ENCODE results near the gene LRRN3. TPM values are rescaled to one million over a fixed set of nuclear protein-coding genes. Genes with fewer than 3 reads are reported as not detected.

The LRRN3 gene
- polyA plus RNA-seq, 1 of the 3 experiments (the other 2 are of a cell fraction) = 2.1 TPM

GRCh38 chr7:111101856-111102646 lies 11.1 kb downstream of the LRRN3 start (continued):
- TF ChIP-seq TAF1 (IDR thresholded peaks at IDR 0.05; ENCODE audit: borderline replicate concordance, low read depth, low read length) = no peak
- TF ChIP-seq, protein P1, sequence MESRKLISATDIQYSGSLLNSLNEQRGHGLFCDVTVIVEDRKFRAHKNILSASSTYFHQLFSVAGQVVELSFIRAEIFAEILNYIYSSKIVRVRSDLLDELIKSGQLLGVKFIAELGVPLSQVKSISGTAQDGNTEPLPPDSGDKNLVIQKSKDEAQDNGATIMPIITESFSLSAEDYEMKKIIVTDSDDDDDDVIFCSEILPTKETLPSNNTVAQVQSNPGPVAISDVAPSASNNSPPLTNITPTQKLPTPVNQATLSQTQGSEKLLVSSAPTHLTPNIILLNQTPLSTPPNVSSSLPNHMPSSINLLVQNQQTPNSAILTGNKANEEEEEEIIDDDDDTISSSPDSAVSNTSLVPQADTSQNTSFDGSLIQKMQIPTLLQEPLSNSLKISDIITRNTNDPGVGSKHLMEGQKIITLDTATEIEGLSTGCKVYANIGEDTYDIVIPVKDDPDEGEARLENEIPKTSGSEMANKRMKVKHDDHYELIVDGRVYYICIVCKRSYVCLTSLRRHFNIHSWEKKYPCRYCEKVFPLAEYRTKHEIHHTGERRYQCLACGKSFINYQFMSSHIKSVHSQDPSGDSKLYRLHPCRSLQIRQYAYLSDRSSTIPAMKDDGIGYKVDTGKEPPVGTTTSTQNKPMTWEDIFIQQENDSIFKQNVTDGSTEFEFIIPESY (IDR thresholded peaks at IDR 0.05; ENCODE audit: borderline replicate concordance, low read depth) = no peak
- TF ChIP-seq POLR2AphosphoS5 (IDR thresholded peaks at IDR 0.05; ENCODE audit: low read depth, low read length) = peak; percentile 75; the same call in 1 of the 2 replicates
- peak; percentile 95 for TF ChIP-seq FOXJ3 (CRISPR knock-in tag; IDR thresholded peaks at IDR 0.05)
- TF ChIP-seq EZH2phosphoT487 (IDR thresholded peaks at IDR 0.05; ENCODE audit: borderline replicate concordance, low read depth) = no peak
- peak; percentile 98 for TF ChIP-seq GATA2 (CRISPR knock-in tag; IDR thresholded peaks at IDR 0.05)
- TF ChIP-seq, protein P2, sequence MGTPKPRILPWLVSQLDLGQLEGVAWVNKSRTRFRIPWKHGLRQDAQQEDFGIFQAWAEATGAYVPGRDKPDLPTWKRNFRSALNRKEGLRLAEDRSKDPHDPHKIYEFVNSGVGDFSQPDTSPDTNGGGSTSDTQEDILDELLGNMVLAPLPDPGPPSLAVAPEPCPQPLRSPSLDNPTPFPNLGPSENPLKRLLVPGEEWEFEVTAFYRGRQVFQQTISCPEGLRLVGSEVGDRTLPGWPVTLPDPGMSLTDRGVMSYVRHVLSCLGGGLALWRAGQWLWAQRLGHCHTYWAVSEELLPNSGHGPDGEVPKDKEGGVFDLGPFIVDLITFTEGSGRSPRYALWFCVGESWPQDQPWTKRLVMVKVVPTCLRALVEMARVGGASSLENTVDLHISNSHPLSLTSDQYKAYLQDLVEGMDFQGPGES (IDR thresholded peaks at IDR 0.05; ENCODE audit: low read depth, low read length) = no peak

DNA sequence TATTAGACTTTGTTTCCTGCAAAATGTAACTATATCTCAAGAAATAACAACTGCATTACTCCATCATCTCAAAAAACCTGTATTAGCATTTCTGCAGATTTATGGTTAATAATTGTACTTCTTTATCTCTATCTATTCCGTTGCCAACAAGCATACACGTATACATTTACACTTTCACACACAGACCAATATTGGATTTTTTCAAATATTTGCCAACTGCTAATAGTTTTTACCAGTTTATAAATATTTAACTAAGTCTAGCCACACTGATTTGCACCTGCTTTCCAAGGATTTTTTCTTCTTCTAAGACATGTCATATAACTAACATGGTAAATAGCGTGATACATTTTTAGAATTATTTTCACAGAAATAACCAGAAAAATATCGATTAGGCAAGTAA lies 12.2 kb downstream of the LRRN3 start:
- 94% methylated on average over 4 of the region's 4 CpGs for WGBS (ENCODE audit: low lambda C conversion rate)
- POLR2A ChIA-PET = interaction anchor here (1.4 kb wide), 1 partner anchor 12 kb away, joined by 6 read pairs; the partner anchor contains the start of gene LRRN3
- no peaks in the 10 kb centered on the region for H3K9me3 ChIP-seq
- CTCF ChIA-PET = interaction anchor here (1.3 to 1.4 kb wide), 2 partner anchors 12 to 35 kb away, joined by 3 to 5 read pairs; partner anchors contain the start of gene LRRN3
- no peak overlapping the region for H2AFZ ChIP-seq (ENCODE audit: low read depth)
- DNase-seq = no peak
- no peaks in the 10 kb centered on the region for H3F3A ChIP-seq (replicated peaks; ENCODE audit: insufficient read depth)
- H3K79me2 ChIP-seq (ENCODE audit: insufficient read depth) = no peaks in the 10 kb centered on the region
- TF ChIP-seq POLR2AphosphoS5 (IDR thresholded peaks at IDR 0.05; ENCODE audit: low read depth, low read length) = no peak
- TF ChIP-seq, protein P1 (IDR thresholded peaks at IDR 0.05; ENCODE audit: borderline replicate concordance, low read depth) = no peak
- no peak for TF ChIP-seq JUND (IDR thresholded peaks at IDR 0.05)
- TF ChIP-seq MXI1 (IDR thresholded peaks at IDR 0.05; ENCODE audit: low read depth, low read length) = no peak
- peaks cover 0 to 33% of the 10 kb centered on the region in 2 experiments for H3K36me3 ChIP-seq (replicated peaks in 1 of 2; ENCODE audit: control insufficient read depth in 1 of 2, insufficient read depth in 2 of 2, low read length in 1 of 2)
- H3K27ac ChIP-seq (ENCODE audit: low read depth in 2 of 2, low read length in 1 of 2) = peak overlapping the region in 1 of 2 experiments; percentile 98; a peak in 2 of 4 replicates
- no peak overlapping the region for H3K4me3 ChIP-seq (ENCODE audit: low read depth in 2 of 2, low read length in 1 of 2)
- no peak overlapping the region for H3K4me2 ChIP-seq
- H4K20me1 ChIP-seq (ENCODE audit: insufficient read depth) = no peaks in the 10 kb centered on the region
- no peak overlapping the region for H3K9ac ChIP-seq
- no peaks in the 10 kb centered on the region for H3K9me2 ChIP-seq
- H3K4me1 ChIP-seq (ENCODE audit: control insufficient read depth in 1 of 2, insufficient read depth in 2 of 2, low read depth in 1 of 2, low read length in 1 of 2) = peaks cover 10 to 44% of the 10 kb centered on the region in 2 experiments; a peak in 3 of 4 replicates
- H3K27me3 ChIP-seq (ENCODE audit: insufficient read depth) = no peaks in the 10 kb centered on the region

Measured in SK-N-SH (cell line).